Measurements from ENCODE around the gene XYLT2. TPM values are rescaled to one million over a fixed set of nuclear protein-coding genes. Genes with fewer than 3 reads are reported as not detected.

XYLT2 gene
- total RNA-seq, 1 experiment from 2014 or later = 75.8 TPM

- intact Hi-C loops (cut with micrococcal nuclease; ENCODE audit: unreplicated experiment) = loop anchor here (2.0 kb wide), 1 partner anchor 26 kb away; the partner anchor contains the start of gene XYLT2
- Histone ChIP-seq H3K4me1 (peaks cover 7% of the 10 kb centered on the region; the same call in 1 of the 2 replicates), H3K27me3 (replicated peaks; ENCODE audit: control insufficient read depth, insufficient read depth, low read length) (no peaks in the 10 kb centered on the region), H3K4me3 (ENCODE audit: low read depth, low read length) (peak within 1 kb of the TSS; percentile 52), H3K9me3 (no peaks in the 10 kb centered on the region), H3K36me3 (ENCODE audit: control insufficient read depth, insufficient read depth, low read length) (peaks cover 12% of the 10 kb centered on the region)
- BruUV-seq (replicated peaks) = TSS peak; percentile 68
- DNase-seq = peak; percentile 96
- Mint-ChIP-seq H3K4me1 (ENCODE audit: low read depth, unreplicated experiment) (peaks cover 17% of the 10 kb centered on the region), H3K27me3 (ENCODE audit: insufficient read depth, unreplicated experiment) (no peaks in the 10 kb centered on the region), H3K27ac (ENCODE audit: unreplicated experiment) (peak within 1 kb of the TSS; percentile 98), H3K4me3 (ENCODE audit: unreplicated experiment) (peak within 1 kb of the TSS; percentile 89), H3K36me3 (ENCODE audit: insufficient read depth, unreplicated experiment) (peaks cover 53% of the 10 kb centered on the region), H3K9me3 (ENCODE audit: unreplicated experiment) (no peaks in the 10 kb centered on the region)
- POLR2A ChIA-PET = interaction anchor here (0.5 to 1.3 kb wide), 4 partner anchors 11 to 215 kb away, joined by 3 to 7 read pairs (median 4); partner anchors contain the start of gene LRRC59
- TF ChIP-seq CTCF (IDR thresholded peaks at IDR 0.05; ENCODE audit: insufficient read depth in 1 of 2, low read depth in 1 of 2, low read length in 1 of 2, severe bottlenecking in 1 of 2, unreplicated experiment in 1 of 2) = no peak
- CTCF ChIA-PET = interaction anchor here (0.5 to 2.4 kb wide), 3 partner anchors 11 to 696 kb away, joined by 4 to 13 read pairs (median 9); partner anchors contain the start of gene LRRC59
These were observed 27.0 kb downstream of the XYLT2 start, which contains the start of the genes EME1 and MRPL27 for GRCh38 chr17:50372758-50373556. TSS of gene EME1 (plus strand) at chr17:50373229. CDS start at chr17:50375209, 1,980 bp downstream. TSS of gene MRPL27 (minus strand) at chr17:50373184. CDS start at chr17:50373170, 14 bp downstream.

- no peak for TF ChIP-seq CTCF (IDR thresholded peaks at IDR 0.05; ENCODE audit: insufficient read depth in 1 of 2, low read depth in 1 of 2, low read length in 1 of 2, severe bottlenecking in 1 of 2, unreplicated experiment in 1 of 2)
- intact Hi-C loops (cut with micrococcal nuclease; ENCODE audit: unreplicated experiment) = loop anchor here (2.0 kb wide), 1 partner anchor 27 kb away; the partner anchor contains the start of gene XYLT2
- peak overlapping the region; percentile 52 for H3K4me3 ChIP-seq (ENCODE audit: low read depth, low read length)
- Mint-ChIP-seq H3K27me3 (ENCODE audit: insufficient read depth, unreplicated experiment) (no peaks in the 10 kb centered on the region), H3K9me3 (ENCODE audit: unreplicated experiment) (no peaks in the 10 kb centered on the region), H3K4me1 (ENCODE audit: low read depth, unreplicated experiment) (peaks cover 17% of the 10 kb centered on the region), H3K36me3 (ENCODE audit: insufficient read depth, unreplicated experiment) (peaks cover 53% of the 10 kb centered on the region), H3K27ac (ENCODE audit: unreplicated experiment) (peak overlapping the region; percentile 98), H3K4me3 (ENCODE audit: unreplicated experiment) (peak overlapping the region; percentile 89)
- ChIA-PET POLR2A (interaction anchor here (0.8 to 1.3 kb wide), 3 partner anchors 12 to 24 kb away, joined by 3 to 5 read pairs (median 3); no protein-coding TSS in a partner anchor), CTCF (interaction anchor here (2.0 to 2.4 kb wide), 2 partner anchors 12 to 23 kb away, joined by 9 to 13 read pairs; partner anchors contain the start of gene LRRC59)
- no peak for DNase-seq
- no peaks in the 10 kb centered on the region for H3K27me3 ChIP-seq (replicated peaks; ENCODE audit: control insufficient read depth, insufficient read depth, low read length)
- H3K9me3 ChIP-seq = no peaks in the 10 kb centered on the region
- peaks cover 9% of the 10 kb centered on the region for H3K36me3 ChIP-seq (ENCODE audit: control insufficient read depth, insufficient read depth, low read length)
- peaks cover 7% of the 10 kb centered on the region; the same call in 1 of the 2 replicates for H3K4me1 ChIP-seq
- no TSS peak for BruUV-seq (replicated peaks)
These were observed 27.8 kb downstream of the XYLT2 start for GRCh38 chr17:50373705-50374104.

- intact Hi-C loops (cut with micrococcal nuclease; ENCODE audit: unreplicated experiment) = no loop called here
- 0 out of 2 replicates have a peak, but pooled peaks cover 1% of the 10 kb centered on the region for H3K36me3 ChIP-seq (ENCODE audit: control insufficient read depth, insufficient read depth, low read length)
- no peak overlapping the region for H3K27ac Mint-ChIP-seq (ENCODE audit: unreplicated experiment)
- no peak overlapping the region for H3K4me3 ChIP-seq (ENCODE audit: low read depth, low read length)
- H3K4me1 ChIP-seq = peaks cover 7% of the 10 kb centered on the region; the same call in 1 of the 2 replicates
- no peaks in the 10 kb centered on the region for H3K27me3 Mint-ChIP-seq (ENCODE audit: insufficient read depth, unreplicated experiment)
- CTCF ChIA-PET = no interaction called here
- H3K4me3 Mint-ChIP-seq (ENCODE audit: unreplicated experiment) = no peak overlapping the region
- peaks cover 54% of the 10 kb centered on the region for H3K36me3 Mint-ChIP-seq (ENCODE audit: insufficient read depth, unreplicated experiment)
- DNase-seq = no peak
- TF ChIP-seq CTCF (IDR thresholded peaks at IDR 0.05; ENCODE audit: insufficient read depth in 1 of 2, low read depth in 1 of 2, low read length in 1 of 2, severe bottlenecking in 1 of 2, unreplicated experiment in 1 of 2) = no peak
- POLR2A ChIA-PET = no interaction called here
- BruUV-seq (replicated peaks) = no TSS peak
- H3K9me3 Mint-ChIP-seq (ENCODE audit: unreplicated experiment) = no peaks in the 10 kb centered on the region
- H3K9me3 ChIP-seq = no peaks in the 10 kb centered on the region
- no peaks in the 10 kb centered on the region for H3K27me3 ChIP-seq (replicated peaks; ENCODE audit: control insufficient read depth, insufficient read depth, low read length)
- peaks cover 17% of the 10 kb centered on the region for H3K4me1 Mint-ChIP-seq (ENCODE audit: low read depth, unreplicated experiment)
These were observed 30.1 kb downstream of the XYLT2 start for GRCh38 chr17:50375858-50376538.

Data from Caco-2 (cell line).